HG02852 (cell line): Measurements from ENCODE around the gene LCA5.
"Not testable (repeated sequence)": the region's sequence is repeated elsewhere in the genome, so short reads cannot be mapped to it uniquely, and the experiment has no call there.

ENCODE experiments used
- ATAC-seq: cut with Tn5 transposase; IDR thresholded peaks from one replicate; pipeline ENCODE4 v1.9.1; 2021; ENCODE audit warnings: mild to moderate bottlenecking, moderate library complexity; ENCODE audit not compliant: unreplicated experiment

Gene LCA5

DNA sequence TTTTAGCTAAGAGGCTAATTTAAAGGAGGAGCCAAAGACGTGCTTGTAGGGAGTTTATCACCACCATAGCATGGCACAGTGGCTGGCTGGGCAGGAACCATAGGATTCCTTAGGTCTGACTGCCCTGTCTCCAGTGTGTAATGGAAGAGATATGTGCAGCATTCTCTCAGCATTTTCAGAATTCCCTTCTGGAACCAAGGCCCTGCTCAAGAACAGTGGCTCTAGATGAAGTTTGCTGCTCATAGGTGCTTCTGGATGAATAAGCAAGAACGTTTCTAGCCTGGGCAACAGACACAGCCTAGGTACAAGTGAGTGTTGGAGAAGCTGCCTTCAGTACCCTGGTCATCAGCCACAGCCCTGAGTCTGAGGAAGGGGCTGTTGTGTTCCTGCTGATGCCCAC is 69.1 kb downstream of the LCA5 start:
- ATAC-seq: no peak

GRCh38 chr6:79467716-79468115 is 69.5 kb downstream of the LCA5 start:
- ATAC-seq: no peak

DNA sequence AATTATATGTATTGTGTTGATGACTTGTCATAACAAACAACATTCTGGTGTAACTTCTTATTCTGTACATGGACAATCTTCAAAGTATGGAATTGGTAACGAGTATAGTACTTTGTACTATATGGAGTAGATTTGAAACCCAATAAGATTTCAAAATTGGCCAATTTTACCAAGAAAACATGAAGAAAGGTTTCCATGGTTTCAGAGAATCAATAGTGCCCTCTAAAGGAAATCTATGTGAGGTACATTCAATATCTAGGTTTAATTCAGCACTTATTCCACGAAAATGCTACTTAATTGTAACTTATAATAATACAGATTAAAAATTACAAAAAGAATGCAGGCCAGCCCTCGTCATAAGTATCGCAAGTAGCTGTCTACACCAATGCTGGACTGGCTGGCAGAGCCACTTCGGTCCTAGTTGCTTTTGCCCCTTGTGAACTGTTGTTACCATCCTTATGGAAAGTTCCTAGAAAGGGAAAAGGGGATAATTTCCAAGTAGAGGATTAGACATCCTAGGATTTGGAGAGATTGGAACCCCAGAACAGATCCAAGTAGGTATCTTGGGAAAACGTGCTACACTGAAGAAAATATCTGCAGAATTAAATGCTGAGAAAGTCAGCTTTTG is 70.9 kb downstream of the LCA5 start:
- peak; percentile 57 for ATAC-seq

GRCh38 chr6:79465381-79465780 is 71.8 kb downstream of the LCA5 start:
- no peak for ATAC-seq

DNA sequence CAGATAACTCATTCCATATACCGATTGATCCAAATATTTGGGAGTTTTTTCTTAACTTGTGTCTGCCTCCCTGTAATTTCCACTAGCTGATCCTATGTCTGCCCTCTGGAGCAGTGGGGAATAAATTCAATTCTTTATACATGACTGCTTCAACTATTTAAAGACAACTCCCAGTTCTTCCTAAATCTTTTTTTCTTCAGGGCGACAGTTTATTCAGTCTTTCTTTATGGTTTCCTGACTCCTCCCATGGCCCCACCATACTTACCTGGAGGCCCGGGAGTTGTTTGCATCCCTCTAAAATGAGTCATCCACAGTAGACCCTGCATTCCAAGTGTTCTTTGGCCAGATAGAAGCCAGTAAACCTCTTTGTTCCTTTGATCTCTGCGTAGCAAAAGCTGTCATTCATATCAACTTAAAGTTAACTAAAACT is 73.6 kb downstream of the LCA5 start:
- ATAC-seq: no peak

GRCh38 chr6:79461205-79461604 is 76.0 kb downstream of the LCA5 start:
- ATAC-seq: peak; percentile 69

DNA sequence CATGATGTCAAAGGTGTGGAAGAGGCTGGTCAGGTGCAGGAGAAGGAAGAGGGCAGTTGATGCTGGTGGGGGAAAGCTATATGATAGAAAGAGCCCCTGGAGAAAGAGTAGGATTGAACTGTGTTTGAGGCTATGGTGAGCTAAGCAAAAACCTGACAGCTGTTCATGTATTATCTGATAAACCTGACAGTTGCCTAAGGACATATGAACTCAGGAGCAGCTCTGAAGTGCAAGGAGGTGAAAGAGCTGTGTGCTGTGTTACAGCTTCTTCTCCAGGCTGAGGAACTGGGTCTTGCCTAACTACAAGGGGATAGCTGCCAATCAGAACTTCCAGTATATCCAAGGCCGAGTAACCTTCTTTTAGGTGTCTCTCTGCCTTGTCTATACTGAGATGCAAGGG is 81.8 kb downstream of the LCA5 start:
- no peak for ATAC-seq

DNA sequence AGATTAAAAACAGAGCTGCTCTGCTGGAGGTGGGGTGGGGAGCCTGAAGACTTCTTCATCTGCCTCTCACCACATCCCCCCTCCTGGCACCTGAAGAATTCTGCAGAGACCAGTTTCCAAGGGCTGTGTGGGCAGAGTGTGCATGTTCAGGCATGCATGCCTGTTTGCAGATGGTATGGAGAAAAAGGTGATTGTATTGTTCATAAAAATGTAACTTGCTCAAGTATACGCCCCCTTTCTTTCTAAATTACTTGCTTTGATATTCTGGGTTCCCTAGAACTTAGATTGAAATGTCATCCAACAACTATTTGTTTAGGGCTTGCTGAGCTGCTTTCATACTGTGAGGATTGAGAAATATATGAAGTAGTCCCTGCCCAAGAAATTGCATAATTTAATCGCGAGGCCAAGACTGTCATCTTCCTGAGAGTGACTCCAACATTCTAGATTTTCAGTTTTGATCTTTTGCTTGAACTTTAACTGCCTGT is 83.6 kb downstream of the LCA5 start:
- ATAC-seq: no peak

DNA sequence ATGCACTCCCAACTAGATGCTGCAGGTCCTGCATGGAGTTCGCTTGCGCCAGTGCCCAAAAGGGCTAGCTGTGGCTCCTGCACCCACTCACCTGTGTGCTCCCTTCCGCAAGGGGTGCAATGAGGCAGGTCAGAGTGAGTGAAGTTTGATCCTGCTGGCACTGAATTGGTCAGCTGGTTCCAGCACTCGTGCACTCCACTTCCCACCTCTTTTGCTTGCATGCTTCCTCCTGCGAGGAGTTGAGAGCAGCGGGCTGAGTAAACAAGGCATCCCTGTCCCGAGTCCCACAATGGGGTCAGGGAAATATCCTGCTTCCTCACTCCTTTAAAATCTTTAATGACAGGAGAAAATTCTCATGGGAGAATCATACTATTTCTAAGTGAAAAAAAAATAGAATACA is 86.2 kb downstream of the LCA5 start:
- ATAC-seq: no peak

DNA sequence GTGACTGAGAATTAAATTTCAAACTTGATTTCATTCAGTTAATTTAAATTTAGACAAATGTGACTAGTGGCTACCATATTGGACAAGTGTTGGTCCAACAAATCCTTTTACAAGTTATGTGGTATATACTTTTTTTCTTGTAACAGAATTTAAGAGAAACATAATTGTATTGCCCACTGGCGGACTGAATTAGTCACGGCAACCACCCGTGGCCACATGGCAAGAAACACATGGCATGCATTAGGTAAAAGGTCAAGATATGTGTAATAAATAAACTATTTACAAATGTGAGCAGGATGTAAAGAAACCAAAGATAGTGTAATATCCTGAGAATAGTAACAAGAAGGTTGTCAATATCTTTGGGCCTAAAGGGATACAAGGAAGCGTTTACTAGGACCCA is 91.2 kb downstream of the LCA5 start:
- ATAC-seq: no peak

- ATAC-seq: not testable (repeated sequence)
Observed at GRCh38 chr6:79443876-79444275, 93.4 kb downstream of the LCA5 start.

DNA sequence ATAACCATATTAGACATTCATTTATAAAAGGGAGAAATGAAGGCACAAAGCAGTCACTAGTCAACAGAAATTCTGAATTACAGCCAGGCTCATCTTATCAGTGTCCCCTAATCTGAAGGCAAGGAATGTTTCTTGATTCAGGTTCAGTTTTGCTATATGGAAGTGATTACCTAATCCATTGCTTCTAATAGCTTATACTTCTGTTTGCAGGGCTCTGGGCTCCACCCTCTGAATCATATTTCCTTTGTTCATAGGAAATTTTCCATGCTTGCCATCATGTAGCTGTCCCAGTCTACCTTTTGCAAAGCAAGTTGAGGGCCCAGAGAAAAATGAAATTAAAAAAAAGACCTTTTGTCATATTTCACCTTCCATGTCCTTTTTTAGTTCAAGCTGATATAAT is 96.0 kb downstream of the LCA5 start:
- ATAC-seq: no peak

DNA sequence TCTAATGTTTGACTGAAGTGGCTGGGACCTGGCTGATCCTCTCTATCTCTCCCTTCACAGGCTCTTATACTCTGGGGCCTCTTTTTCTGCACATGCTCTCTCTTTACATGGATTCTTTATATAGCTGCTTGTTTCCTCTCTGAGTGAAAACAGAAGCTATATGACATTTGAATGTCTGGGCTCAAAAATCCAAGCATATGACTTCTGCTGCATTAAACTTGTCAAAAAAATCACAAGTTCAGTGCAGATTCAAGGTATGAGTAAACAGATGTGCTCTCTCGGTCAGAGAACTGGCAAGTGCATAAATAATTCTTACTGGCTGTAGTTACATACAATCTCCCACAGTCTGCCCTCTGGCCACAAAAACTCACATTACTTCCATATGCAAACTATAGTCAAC is 96.6 kb downstream of the LCA5 start:
- ATAC-seq: peak; percentile 53

DNA sequence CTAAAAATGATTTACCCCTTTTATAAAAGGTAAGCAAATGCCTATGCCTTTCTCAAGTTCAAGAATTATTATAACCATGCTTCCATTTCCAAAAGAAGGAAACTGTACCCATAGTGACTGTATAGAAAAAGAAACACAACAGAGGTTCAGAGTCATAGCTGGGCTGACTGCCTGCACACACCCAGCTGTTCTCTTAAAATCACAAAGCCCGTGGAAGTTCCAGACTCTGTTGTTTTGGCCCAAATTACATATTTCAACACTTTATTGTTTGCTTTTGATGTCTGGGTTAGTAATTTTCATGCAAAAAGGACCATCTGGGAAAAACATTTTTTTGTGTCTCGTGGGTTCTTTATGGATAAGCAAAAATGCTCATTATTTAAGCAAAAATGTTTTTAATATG is 99.2 kb downstream of the LCA5 start:
- ATAC-seq: no peak

GRCh38 chr6:79436241-79436640 is 101.0 kb downstream of the LCA5 start:
- ATAC-seq: no peak

DNA sequence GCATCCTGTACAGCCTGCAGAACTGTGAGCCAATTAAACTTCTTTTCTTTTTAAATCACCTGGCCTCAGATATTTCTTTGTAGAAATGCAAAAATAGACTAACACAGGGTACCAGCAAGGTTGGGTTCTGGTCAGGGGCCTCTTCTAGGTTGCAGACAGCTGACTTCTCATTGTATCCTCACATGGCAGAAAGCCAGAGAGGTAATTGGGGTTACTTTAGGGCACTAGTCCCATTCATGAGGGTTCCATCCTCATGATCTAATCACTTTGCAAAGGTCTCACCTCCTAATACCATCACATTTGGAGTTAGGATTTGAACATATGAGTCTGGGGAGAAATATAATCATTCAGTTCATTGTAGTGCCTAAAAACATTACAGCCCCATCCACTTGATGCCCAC is 101.5 kb downstream of the LCA5 start:
- ATAC-seq: no peak
